MM.1S (cell line): ENCODE measurements around the gene SEMA3E.

Experiments used
- DNase-seq: peaks from one replicate; pipeline ENCODE4 v3.0.0-alpha.2; 2015
- H2AFZ ChIP-seq: fragments of 300-600 bp; sonication (generic); 2 replicates; pipeline ENCODE4 v1.6.0; 2016; ENCODE audit warnings: antibody characterized with exemption, low read length
- H3F3A ChIP-seq: fragments of 300-600 bp; sonication (generic); 2 replicates; pipeline ENCODE4 v1.6.1; 2016; ENCODE audit warnings: mild to moderate bottlenecking, antibody characterized with exemption, low read length, moderate library complexity, mixed read lengths; ENCODE audit not compliant: insufficient read depth
- H3K27ac ChIP-seq: fragments of 300-600 bp; sonication (generic); 2 replicates; pipeline ENCODE4 v1.5.1; 2016; ENCODE audit warnings: mild to moderate bottlenecking, low read length
- H3K27me3 ChIP-seq: fragments of 300-600 bp; sonication (generic); replicated peaks from 2 replicates; pipeline ENCODE4 v1.6.0; 2016; ENCODE audit warnings: low read length; ENCODE audit not compliant: insufficient read depth
- H3K36me3 ChIP-seq: fragments of 300-600 bp; sonication (generic); replicated peaks from 2 replicates; pipeline ENCODE4 v1.6.1; 2016; ENCODE audit warnings: mild to moderate bottlenecking, low read length, mixed read lengths; ENCODE audit not compliant: insufficient read depth
- H3K4me1 ChIP-seq: fragments of 300-600 bp; sonication (generic); 2 replicates; pipeline ENCODE4 v1.6.1; 2016; ENCODE audit warnings: low read length, mixed read lengths
- H3K4me2 ChIP-seq: fragments of 300-600 bp; sonication (generic); 2 replicates; pipeline ENCODE4 v1.6.0; 2016; ENCODE audit warnings: low read depth, low read length
- H3K4me3 ChIP-seq: fragments of 300-600 bp; sonication (generic); 2 replicates; pipeline ENCODE4 v1.5.1; 2016; ENCODE audit warnings: low read length, mixed read lengths
- H3K79me2 ChIP-seq: fragments of 300-600 bp; sonication (generic); 2 replicates; pipeline ENCODE4 v1.6.1; 2016; ENCODE audit warnings: mixed run types, low read length, mixed read lengths
- H3K9ac ChIP-seq: fragments of 300-600 bp; sonication (generic); 2 replicates; pipeline ENCODE4 v1.6.1; 2016; ENCODE audit warnings: low read length, mixed read lengths
- H3K9me2 ChIP-seq: fragments of 300-600 bp; sonication (generic); replicated peaks from 2 replicates; pipeline ENCODE4 v1.6.1; 2016; ENCODE audit warnings: mild to moderate bottlenecking, low read length, mixed read lengths; ENCODE audit not compliant: insufficient read depth
- H3K9me3 ChIP-seq: fragments of 300-600 bp; sonication (generic); replicated peaks from 2 replicates; pipeline ENCODE4 v1.6.1; 2016; ENCODE audit warnings: mild to moderate bottlenecking, low read length, mixed read lengths; ENCODE audit not compliant: insufficient read depth
- H4K20me1 ChIP-seq: fragments of 300-600 bp; sonication (generic); 2 replicates; pipeline ENCODE4 v1.6.1; 2016; ENCODE audit warnings: mild to moderate bottlenecking, low read length, moderate library complexity, mixed read lengths; ENCODE audit not compliant: insufficient read depth
- EZH2 ChIP-seq: fragments of 300-600 bp; sonication (generic); optimal IDR thresholded peaks from 2 replicates; pipeline ENCODE3; 2017; ENCODE audit warnings: low read depth, mild to moderate bottlenecking, antibody characterized with exemption, low read length, mixed read lengths
- EZH2phosphoT487 ChIP-seq: fragments of 300-600 bp; sonication (generic); IDR thresholded peaks from 2 replicates; pipeline ENCODE4 v1.6.1; 2018; ENCODE audit warnings: antibody characterized with exemption, low read length
- TF ChIP-seq, protein P1 (sequence below): fragments of 300-600 bp; sonication (generic); IDR thresholded peaks from 2 replicates; pipeline ENCODE4 v1.5.1; 2016; ENCODE audit warnings: antibody characterized with exemption, low read length, mixed read lengths

Gene SEMA3E

DNA sequence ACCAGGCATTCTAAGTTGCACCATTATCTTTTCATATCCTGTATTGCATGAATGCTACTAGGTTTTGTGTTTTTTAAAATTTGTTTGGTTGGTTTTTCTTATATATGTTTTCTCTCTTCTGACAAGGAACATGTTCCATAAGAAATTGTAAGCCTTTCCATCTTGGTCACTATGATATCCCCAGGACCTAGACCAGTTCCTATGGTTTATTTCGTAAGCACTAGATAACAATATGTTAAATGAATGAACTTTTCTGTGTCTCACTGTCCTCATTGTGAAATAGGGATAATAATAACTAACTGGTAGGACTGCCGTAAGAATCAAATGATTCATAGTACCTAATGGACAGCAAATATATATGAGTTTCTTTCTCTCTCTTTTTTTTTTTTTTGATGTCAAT is 146.3 kb downstream of the SEMA3E start:
- DNase-seq, result no peak
- no peaks in the 10 kb centered on the region for H3K36me3 ChIP-seq
- H3F3A ChIP-seq, result no peaks in the 10 kb centered on the region
- H4K20me1 ChIP-seq, result no peaks in the 10 kb centered on the region
- TF ChIP-seq EZH2phosphoT487, result no peak
- no peak for TF ChIP-seq EZH2
- TF ChIP-seq, protein P1, sequence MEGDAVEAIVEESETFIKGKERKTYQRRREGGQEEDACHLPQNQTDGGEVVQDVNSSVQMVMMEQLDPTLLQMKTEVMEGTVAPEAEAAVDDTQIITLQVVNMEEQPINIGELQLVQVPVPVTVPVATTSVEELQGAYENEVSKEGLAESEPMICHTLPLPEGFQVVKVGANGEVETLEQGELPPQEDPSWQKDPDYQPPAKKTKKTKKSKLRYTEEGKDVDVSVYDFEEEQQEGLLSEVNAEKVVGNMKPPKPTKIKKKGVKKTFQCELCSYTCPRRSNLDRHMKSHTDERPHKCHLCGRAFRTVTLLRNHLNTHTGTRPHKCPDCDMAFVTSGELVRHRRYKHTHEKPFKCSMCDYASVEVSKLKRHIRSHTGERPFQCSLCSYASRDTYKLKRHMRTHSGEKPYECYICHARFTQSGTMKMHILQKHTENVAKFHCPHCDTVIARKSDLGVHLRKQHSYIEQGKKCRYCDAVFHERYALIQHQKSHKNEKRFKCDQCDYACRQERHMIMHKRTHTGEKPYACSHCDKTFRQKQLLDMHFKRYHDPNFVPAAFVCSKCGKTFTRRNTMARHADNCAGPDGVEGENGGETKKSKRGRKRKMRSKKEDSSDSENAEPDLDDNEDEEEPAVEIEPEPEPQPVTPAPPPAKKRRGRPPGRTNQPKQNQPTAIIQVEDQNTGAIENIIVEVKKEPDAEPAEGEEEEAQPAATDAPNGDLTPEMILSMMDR, result no peak
- no peaks in the 10 kb centered on the region for H3K9me2 ChIP-seq
- no peaks in the 10 kb centered on the region for H3K9me3 ChIP-seq
- H3K27me3 ChIP-seq, result no peaks in the 10 kb centered on the region
- H3K4me1 ChIP-seq, result no peaks in the 10 kb centered on the region
- H3K27ac ChIP-seq, result no peak overlapping the region
- H3K79me2 ChIP-seq, result no peaks in the 10 kb centered on the region
- H2AFZ ChIP-seq, result no peak overlapping the region
- no peak overlapping the region for H3K4me2 ChIP-seq
- no peak overlapping the region for H3K9ac ChIP-seq
- H3K4me3 ChIP-seq, result no peak overlapping the region

DNA sequence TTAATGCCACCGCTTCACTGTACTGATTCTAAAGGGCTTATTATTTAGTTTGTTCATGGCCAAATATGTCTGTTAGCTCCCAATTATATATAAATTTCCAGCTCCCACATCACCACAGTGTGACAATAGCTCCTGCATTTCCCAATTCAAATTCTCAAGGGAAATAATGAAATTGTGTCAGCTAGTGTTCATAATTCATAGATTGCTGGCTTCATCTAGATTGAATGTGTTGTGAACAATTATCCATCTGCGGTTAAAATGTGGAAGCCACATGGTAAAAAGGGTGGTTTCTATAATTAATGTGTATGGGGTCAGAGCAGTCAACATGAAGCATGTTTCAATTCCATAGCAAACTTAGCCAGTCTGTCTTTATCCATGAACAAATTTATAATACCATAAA is 154.3 kb downstream of the SEMA3E start:
- TF ChIP-seq, protein P1, result no peak
- TF ChIP-seq EZH2phosphoT487 (no peak), EZH2 (no peak)
- no peak for DNase-seq
- Histone ChIP-seq H3K9ac (no peak overlapping the region), H3F3A (no peaks in the 10 kb centered on the region), H3K27me3 (no peaks in the 10 kb centered on the region), H3K4me1 (no peaks in the 10 kb centered on the region), H4K20me1 (no peaks in the 10 kb centered on the region), H3K9me2 (no peaks in the 10 kb centered on the region), H2AFZ (no peak overlapping the region), H3K9me3 (no peaks in the 10 kb centered on the region), H3K27ac (no peak overlapping the region), H3K4me2 (no peak overlapping the region), H3K4me3 (no peak overlapping the region), H3K79me2 (no peaks in the 10 kb centered on the region), H3K36me3 (no peaks in the 10 kb centered on the region)

DNA sequence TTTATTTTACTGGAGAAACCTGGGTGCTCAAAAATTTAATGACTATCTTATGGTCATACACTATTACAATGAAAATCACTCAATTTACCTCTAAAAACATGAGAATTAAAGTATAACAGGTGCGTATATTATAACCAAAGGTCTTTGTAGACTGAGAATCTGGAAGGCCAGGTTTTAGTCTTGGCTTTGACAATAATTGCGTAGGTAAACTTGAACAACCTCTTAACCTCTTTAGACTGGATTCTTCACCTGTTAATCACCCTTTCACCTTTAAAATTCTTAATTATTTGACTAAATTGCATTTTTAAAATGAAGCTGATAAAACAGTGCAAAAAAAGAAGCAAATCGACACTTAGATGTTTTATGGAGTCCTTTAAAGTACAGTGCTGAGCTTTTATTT is 156.1 kb downstream of the SEMA3E start:
- no peaks in the 10 kb centered on the region for H3K79me2 ChIP-seq
- H3K36me3 ChIP-seq, result no peaks in the 10 kb centered on the region
- no peaks in the 10 kb centered on the region for H3F3A ChIP-seq
- H4K20me1 ChIP-seq, result no peaks in the 10 kb centered on the region
- no peaks in the 10 kb centered on the region for H3K9me2 ChIP-seq
- TF ChIP-seq EZH2 (no peak), EZH2phosphoT487 (no peak)
- TF ChIP-seq, protein P1, result no peak
- no peak overlapping the region for H3K4me3 ChIP-seq
- no peak overlapping the region for H3K4me2 ChIP-seq
- no peak overlapping the region for H3K9ac ChIP-seq
- H2AFZ ChIP-seq, result no peak overlapping the region
- H3K4me1 ChIP-seq, result no peaks in the 10 kb centered on the region
- no peaks in the 10 kb centered on the region for H3K9me3 ChIP-seq
- H3K27me3 ChIP-seq, result no peaks in the 10 kb centered on the region
- no peak overlapping the region for H3K27ac ChIP-seq
- DNase-seq, result no peak
